GM23338 (cell line): ENCODE results near the gene TBC1D16. TPM values are rescaled to one million over a fixed set of nuclear protein-coding genes. Genes with fewer than 3 reads are reported as not detected.

ENCODE experiments used
- ATAC-seq: fragments of 200-7000 bp; cut with Tn5 transposase; 3 replicates; pipeline ENCODE4 v1.9.1; 2020
- DNase-seq: peaks from one replicate; pipeline ENCODE4 v3.0.0-alpha.2; 2015; ENCODE audit warnings: low spot score
- H2AFZ ChIP-seq: fragments of 200-600 bp; sonication (generic); 2 replicates; pipeline ENCODE4 v1.8.0; 2016; ENCODE audit warnings: antibody characterized with exemption, mild to moderate bottlenecking, moderate library complexity
- H3F3A ChIP-seq: fragments of 200-600 bp; sonication (generic); replicated peaks from 2 replicates; pipeline ENCODE4 v1.8.0; 2017; ENCODE audit warnings: antibody characterized with exemption, mixed run types, low read depth
- H3K27ac ChIP-seq: fragments of 200-600 bp; sonication (generic); 2 replicates; pipeline ENCODE4 v1.6.1; 2016; ENCODE audit warnings: low read depth
- H3K27me3 ChIP-seq: fragments of 200-600 bp; sonication (generic); 2 replicates; pipeline ENCODE4 v1.8.0; 2016; ENCODE audit warnings: mild to moderate bottlenecking, mixed run types, moderate library complexity; ENCODE audit not compliant: insufficient read depth
- H3K36me3 ChIP-seq: fragments of 200-600 bp; sonication (generic); 2 replicates; pipeline ENCODE4 v1.8.0; 2016; ENCODE audit warnings: mild to moderate bottlenecking; ENCODE audit not compliant: insufficient read depth
- H3K4me1 ChIP-seq: fragments of 200-600 bp; sonication (generic); 2 replicates; pipeline ENCODE4 v1.8.0; 2016; ENCODE audit warnings: mild to moderate bottlenecking, moderate library complexity; ENCODE audit not compliant: insufficient read depth
- H3K4me2 ChIP-seq: fragments of 200-600 bp; sonication (generic); 2 replicates; pipeline ENCODE4 v1.7.1; 2017; ENCODE audit warnings: mixed run types
- H3K4me3 ChIP-seq: fragments of 200-600 bp; sonication (generic); 2 replicates; pipeline ENCODE4 v1.6.1; 2016; ENCODE audit warnings: mixed run types
- H3K79me2 ChIP-seq: fragments of 200-600 bp; sonication (generic); replicated peaks from 2 replicates; pipeline ENCODE4 v1.8.0; 2017; ENCODE audit warnings: mild to moderate bottlenecking; ENCODE audit not compliant: insufficient read depth
- H3K9me2 ChIP-seq: fragments of 200-600 bp; sonication (generic); 2 replicates; pipeline ENCODE4 v1.8.0; 2017; ENCODE audit not compliant: insufficient read depth
- H4K20me1 ChIP-seq: fragments of 200-600 bp; sonication (generic); replicated peaks from 2 replicates; pipeline ENCODE4 v1.8.0; 2017; ENCODE audit warnings: mild to moderate bottlenecking; ENCODE audit not compliant: insufficient read depth
- H3K27ac Mint-ChIP-seq: 2 replicates; pipeline ENCODE4 v1.8.0; 2020; ENCODE audit warnings: inconsistent platforms, mild to moderate bottlenecking, moderate library complexity, mixed read lengths
- H3K27me3 Mint-ChIP-seq: 3 replicates; pipeline ENCODE4 v1.8.0; 2022; ENCODE audit warnings: low read depth, mild to moderate bottlenecking, moderate library complexity, mixed read lengths, inconsistent platforms; ENCODE audit not compliant: insufficient read depth, poor library complexity
- H3K36me3 Mint-ChIP-seq: 3 replicates; pipeline ENCODE4 v1.8.0; 2021; ENCODE audit warnings: low read depth, mild to moderate bottlenecking, inconsistent platforms, moderate library complexity, mixed read lengths
- H3K4me1 Mint-ChIP-seq: 3 replicates; pipeline ENCODE4 v1.8.0; 2020; ENCODE audit warnings: mild to moderate bottlenecking, inconsistent platforms, mixed read lengths
- H3K4me3 Mint-ChIP-seq: 3 replicates; pipeline ENCODE4 v1.8.0; 2021; ENCODE audit warnings: moderate library complexity, mild to moderate bottlenecking, inconsistent platforms, mixed read lengths
- H3K9me3 Mint-ChIP-seq: 3 replicates; pipeline ENCODE4 v1.8.0; 2020; ENCODE audit warnings: moderate library complexity, mild to moderate bottlenecking, inconsistent platforms, mixed read lengths
- EZH2phosphoT487 ChIP-seq: fragments of 200-600 bp; sonication (generic); IDR thresholded peaks from one replicate; pipeline ENCODE4 v1.8.1; 2018; ENCODE audit warnings: antibody characterized with exemption; ENCODE audit not compliant: unreplicated experiment
- ZNF462 ChIP-seq: fragments of 250-450 bp; sonication (Bioruptor Pico); IDR thresholded peaks from 2 replicates; pipeline ENCODE4 v1.5.0; 2020; ENCODE audit warnings: mild to moderate bottlenecking, moderate library complexity
- polyA plus RNA-seq: library from polyadenylated mRNA; unstranded; fragments of >200 nt; fragmentation: Nextera tagmentation; extraction: Ambion mirVana; gene quantifications from 2 replicates; pipeline ENCODE4 v1.2.1, GENCODE V29; 2016
- total RNA-seq: library from RNA; depleted of rRNA; stranded (reverse); fragments of >200 nt; shearing (Covaris generic); gene quantifications from 2 replicates; pipeline ENCODE4 v1.2.3, GENCODE V29; 2014

Gene TBC1D16
- total and polyA plus RNA-seq, 2 experiments from 2014 or later: 16.7 to 104 TPM

- no peak for TF ChIP-seq ZNF462 (CRISPR knock-in tag)
Measured at GRCh38 chr17:79991140-79991923, 44.3 kb downstream of the TBC1D16 start (continued).

DNA sequence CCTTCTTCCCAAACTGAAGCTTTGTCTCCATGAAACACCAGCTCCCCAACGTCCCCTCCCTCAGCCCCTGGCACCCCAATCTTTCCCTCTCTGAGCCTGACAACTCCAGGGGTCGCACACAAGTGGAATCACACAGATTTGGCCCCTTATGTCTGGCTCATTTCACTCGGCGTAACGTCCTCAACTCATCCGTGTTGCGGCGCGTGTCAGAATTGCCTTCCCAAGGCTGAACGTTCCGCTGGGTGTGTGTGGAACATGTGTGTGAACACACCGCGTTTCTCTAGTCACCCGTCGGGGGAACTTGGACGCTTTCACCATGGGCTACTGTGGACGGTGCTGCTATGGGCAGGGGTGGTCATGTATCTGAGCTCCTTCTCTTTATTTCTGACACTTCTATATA lies 45.0 kb downstream of the TBC1D16 start:
- Histone ChIP-seq H3F3A (peaks cover 7% of the 10 kb centered on the region; the same call in 1 of the 2 replicates), H3K79me2 (peaks cover 49% of the 10 kb centered on the region), H3K27me3 (no peaks in the 10 kb centered on the region), H3K4me3 (no peak overlapping the region), H3K4me1 (peaks cover 47% of the 10 kb centered on the region), H3K27ac (no peak overlapping the region), H3K36me3 (no peaks in the 10 kb centered on the region), H3K4me2 (0 out of 2 replicates have a peak overlapping the region, but pooled peaks have one; percentile 62), H2AFZ (no peak overlapping the region), H4K20me1 (peaks cover 18% of the 10 kb centered on the region), H3K9me2 (no peaks in the 10 kb centered on the region)
- Mint-ChIP-seq H3K36me3 (peaks cover 2% of the 10 kb centered on the region; the same call in 2 of the 3 replicates), H3K4me1 (peaks cover 64% of the 10 kb centered on the region), H3K27ac (no peak overlapping the region), H3K27me3 (peaks cover 16% of the 10 kb centered on the region), H3K9me3 (no peaks in the 10 kb centered on the region; the same call in 2 of the 3 replicates), H3K4me3 (peak overlapping the region; percentile 4; the same call in 1 of the 3 replicates)
- ATAC-seq (no peak), DNase-seq (no peak)
- TF ChIP-seq EZH2phosphoT487: no peak
